ENCODE data around the gene ST3GAL5.

- no peak for TF ChIP-seq CTCF (conservative IDR thresholded peaks at IDR 0.05)
- TF ChIP-seq EZH2 (IDR thresholded peaks at IDR 0.05; ENCODE audit: low read depth) = no peak
Measured at GRCh38 chr2:85937069-85937439, 48.3 kb upstream of the ST3GAL5 start.
